ENCODE results near the gene PARVA. TPM values are rescaled to one million over a fixed set of nuclear protein-coding genes. Genes with fewer than 3 reads are reported as not detected.

PARVA gene
- total and polyA plus RNA-seq, 9 of the 15 experiments (the other 6 are each of a cell fraction or from before 2014, with no cell fraction given), result 0.11 TPM; not detected in 8

DNA sequence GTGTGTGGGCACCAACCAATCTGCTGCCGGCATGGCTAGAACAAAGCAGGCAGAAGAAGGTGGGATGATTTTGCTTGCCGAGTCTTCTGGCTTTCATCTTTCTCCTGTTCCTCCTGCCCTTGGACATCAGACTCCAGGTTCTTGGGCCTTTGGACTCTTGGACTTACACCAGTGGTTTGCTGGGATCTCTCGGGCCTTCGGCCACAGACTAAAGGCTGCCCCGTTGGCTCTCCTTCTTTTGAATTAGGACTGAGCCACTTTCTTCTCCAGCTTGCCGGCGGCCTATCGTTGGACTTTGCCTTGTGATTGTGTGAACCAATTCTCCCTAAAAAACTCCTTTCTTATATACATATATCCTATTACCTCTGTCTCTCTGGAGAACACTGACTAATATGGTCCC lies 168.8 kb downstream of the PARVA start:
- Histone ChIP-seq H3K79me2 (ENCODE audit: control insufficient read depth, insufficient read depth, low read length) (no peaks in the 10 kb centered on the region), H3K27ac (ENCODE audit: extremely low read depth, low read depth, low read length) (no peak overlapping the region), H3K9me3 (replicated peaks; ENCODE audit: control insufficient read depth, insufficient read depth, low read depth, low read length) (no peaks in the 10 kb centered on the region), H3K9ac (ENCODE audit: insufficient read depth in 1 of 2, low read depth in 2 of 2, low read length in 2 of 2) (no peak overlapping the region), H3K4me3 (no peak overlapping the region), H3K4me1 (replicated peaks in 1 of 2; ENCODE audit: control insufficient read depth in 2 of 2, insufficient read depth in 2 of 2, low read length in 2 of 2) (no peaks in the 10 kb centered on the region), H2AFZ (ENCODE audit: low read depth, low read length) (no peak overlapping the region), H3K4me2 (ENCODE audit: insufficient read depth, low read length) (no peak overlapping the region), H3K36me3 (ENCODE audit: control insufficient read depth, insufficient read depth, low read length) (no peaks in the 10 kb centered on the region), H3K9me1 (ENCODE audit: control insufficient read depth, insufficient read depth, low read length) (no peaks in the 10 kb centered on the region), H4K20me1 (replicated peaks; ENCODE audit: control insufficient read depth, insufficient read depth, low read length) (no peaks in the 10 kb centered on the region; the same call in 1 of the 2 replicates), H3K27me3 (ENCODE audit: control insufficient read depth in 2 of 2, insufficient read depth in 2 of 2, low read length in 2 of 2) (peaks cover 19 to 46% of the 10 kb centered on the region in 2 experiments)
- DNase-seq (ENCODE audit: extremely low read depth in 1 of 4, low spot score in 3 of 4) (no peak), FAIRE-seq (no peak), ATAC-seq (no peak)
- no TSS peak for BruUV-seq (replicated peaks)
- in situ Hi-C loops (cut with MboI) (no loop called here), intact Hi-C loops (cut with micrococcal nuclease) (no loop called here)
- POLR2A ChIA-PET, result no interaction called here
- WGBS (ENCODE audit: insufficient coverage, low coverage, missing lambda C conversion rate), result 21% methylated on average over 8 of the region's 8 CpGs
- CTCF ChIA-PET (ENCODE audit: low intra/inter-chr PET ratio), result no interaction called here
- no peak for TF ChIP-seq HNRNPUL1 (IDR thresholded peaks at IDR 0.05; ENCODE audit: low read length)
- TF ChIP-seq, protein P1, sequence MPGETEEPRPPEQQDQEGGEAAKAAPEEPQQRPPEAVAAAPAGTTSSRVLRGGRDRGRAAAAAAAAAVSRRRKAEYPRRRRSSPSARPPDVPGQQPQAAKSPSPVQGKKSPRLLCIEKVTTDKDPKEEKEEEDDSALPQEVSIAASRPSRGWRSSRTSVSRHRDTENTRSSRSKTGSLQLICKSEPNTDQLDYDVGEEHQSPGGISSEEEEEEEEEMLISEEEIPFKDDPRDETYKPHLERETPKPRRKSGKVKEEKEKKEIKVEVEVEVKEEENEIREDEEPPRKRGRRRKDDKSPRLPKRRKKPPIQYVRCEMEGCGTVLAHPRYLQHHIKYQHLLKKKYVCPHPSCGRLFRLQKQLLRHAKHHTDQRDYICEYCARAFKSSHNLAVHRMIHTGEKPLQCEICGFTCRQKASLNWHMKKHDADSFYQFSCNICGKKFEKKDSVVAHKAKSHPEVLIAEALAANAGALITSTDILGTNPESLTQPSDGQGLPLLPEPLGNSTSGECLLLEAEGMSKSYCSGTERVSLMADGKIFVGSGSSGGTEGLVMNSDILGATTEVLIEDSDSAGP (CRISPR knock-in tag; IDR thresholded peaks at IDR 0.05), result no peak
- TF ChIP-seq, protein P2, sequence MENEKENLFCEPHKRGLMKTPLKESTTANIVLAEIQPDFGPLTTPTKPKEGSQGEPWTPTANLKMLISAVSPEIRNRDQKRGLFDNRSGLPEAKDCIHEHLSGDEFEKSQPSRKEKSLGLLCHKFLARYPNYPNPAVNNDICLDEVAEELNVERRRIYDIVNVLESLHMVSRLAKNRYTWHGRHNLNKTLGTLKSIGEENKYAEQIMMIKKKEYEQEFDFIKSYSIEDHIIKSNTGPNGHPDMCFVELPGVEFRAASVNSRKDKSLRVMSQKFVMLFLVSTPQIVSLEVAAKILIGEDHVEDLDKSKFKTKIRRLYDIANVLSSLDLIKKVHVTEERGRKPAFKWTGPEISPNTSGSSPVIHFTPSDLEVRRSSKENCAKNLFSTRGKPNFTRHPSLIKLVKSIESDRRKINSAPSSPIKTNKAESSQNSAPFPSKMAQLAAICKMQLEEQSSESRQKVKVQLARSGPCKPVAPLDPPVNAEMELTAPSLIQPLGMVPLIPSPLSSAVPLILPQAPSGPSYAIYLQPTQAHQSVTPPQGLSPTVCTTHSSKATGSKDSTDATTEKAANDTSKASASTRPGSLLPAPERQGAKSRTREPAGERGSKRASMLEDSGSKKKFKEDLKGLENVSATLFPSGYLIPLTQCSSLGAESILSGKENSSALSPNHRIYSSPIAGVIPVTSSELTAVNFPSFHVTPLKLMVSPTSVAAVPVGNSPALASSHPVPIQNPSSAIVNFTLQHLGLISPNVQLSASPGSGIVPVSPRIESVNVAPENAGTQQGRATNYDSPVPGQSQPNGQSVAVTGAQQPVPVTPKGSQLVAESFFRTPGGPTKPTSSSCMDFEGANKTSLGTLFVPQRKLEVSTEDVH (IDR thresholded peaks at IDR 0.05; ENCODE audit: low read depth, partially characterized antibody), result no peak
- no peak for TF ChIP-seq ASH1L (IDR thresholded peaks at IDR 0.05; ENCODE audit: borderline replicate concordance, low read depth, partially characterized antibody)
- TF ChIP-seq NUFIP1 (IDR thresholded peaks at IDR 0.05; ENCODE audit: partially characterized antibody), result no peak
- no peak for TF ChIP-seq E2F4 (CRISPR knock-in tag; IDR thresholded peaks at IDR 0.05; ENCODE audit: low read depth)
- TF ChIP-seq FIP1L1 (IDR thresholded peaks at IDR 0.05; ENCODE audit: low read depth, low read length, poor library complexity, severe bottlenecking), result no peak
- TF ChIP-seq AFF1 (IDR thresholded peaks at IDR 0.05; ENCODE audit: low read depth in 1 of 2, partially characterized antibody in 2 of 2), result no peak
- TF ChIP-seq, protein P3, sequence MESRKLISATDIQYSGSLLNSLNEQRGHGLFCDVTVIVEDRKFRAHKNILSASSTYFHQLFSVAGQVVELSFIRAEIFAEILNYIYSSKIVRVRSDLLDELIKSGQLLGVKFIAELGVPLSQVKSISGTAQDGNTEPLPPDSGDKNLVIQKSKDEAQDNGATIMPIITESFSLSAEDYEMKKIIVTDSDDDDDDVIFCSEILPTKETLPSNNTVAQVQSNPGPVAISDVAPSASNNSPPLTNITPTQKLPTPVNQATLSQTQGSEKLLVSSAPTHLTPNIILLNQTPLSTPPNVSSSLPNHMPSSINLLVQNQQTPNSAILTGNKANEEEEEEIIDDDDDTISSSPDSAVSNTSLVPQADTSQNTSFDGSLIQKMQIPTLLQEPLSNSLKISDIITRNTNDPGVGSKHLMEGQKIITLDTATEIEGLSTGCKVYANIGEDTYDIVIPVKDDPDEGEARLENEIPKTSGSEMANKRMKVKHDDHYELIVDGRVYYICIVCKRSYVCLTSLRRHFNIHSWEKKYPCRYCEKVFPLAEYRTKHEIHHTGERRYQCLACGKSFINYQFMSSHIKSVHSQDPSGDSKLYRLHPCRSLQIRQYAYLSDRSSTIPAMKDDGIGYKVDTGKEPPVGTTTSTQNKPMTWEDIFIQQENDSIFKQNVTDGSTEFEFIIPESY (CRISPR knock-in tag; IDR thresholded peaks at IDR 0.05), result no peak
- no peak for TF ChIP-seq STAT5A (IDR thresholded peaks at IDR 0.05; ENCODE audit: borderline replicate concordance, low read length)

All from K562 (cell line).